Testis (tissue), 3 donors: ENCODE results near the gene KCNN4. TPM values are rescaled to one million over a fixed set of nuclear protein-coding genes. Genes with fewer than 3 reads are reported as not detected.

ENCODE experiments used
- DNase-seq: peaks from one replicate; pipeline ENCODE4 v3.0.0-alpha.2; 2019
- H3K27ac ChIP-seq, 2 donors: fragments of 200-600 bp; sonication (generic); one replicate each; pipeline ENCODE4 v1.5.1; 2019
- H3K27me3 ChIP-seq: fragments of 200-600 bp; sonication (generic); one replicate; pipeline ENCODE4 v1.5.1; 2019
- H3K36me3 ChIP-seq: fragments of 200-600 bp; sonication (generic); one replicate; pipeline ENCODE4 v1.5.1; 2017; ENCODE audit warnings: low read depth; ENCODE audit errors: missing control alignments
- H3K4me1 ChIP-seq: fragments of 200-600 bp; sonication (generic); one replicate; pipeline ENCODE4 v1.5.1; 2019
- H3K4me3 ChIP-seq, 2 donors: fragments of 200-600 bp; sonication (generic); one replicate each; pipeline ENCODE4 v1.5.1; 2017 to 2019
- H3K9me3 ChIP-seq: fragments of 200-600 bp; sonication (generic); one replicate; pipeline ENCODE4 v1.5.1; 2017
- POLR2A ChIP-seq: fragments of 450-650 bp; IDR thresholded peaks from one replicate; pipeline ENCODE4 v1.6.1; 2017; ENCODE audit warnings: antibody characterized with exemption, mild to moderate bottlenecking, moderate library complexity
- WGBS, 2 donors: methylation state at CpG; one replicate each; pipeline ENCODE4 v1.1.5; 2018; 5-methylcytosine and 5-hydroxymethylcytosine counted together
- intact Hi-C: fragments of 100-400 bp; cut with DNase I; formaldehyde crosslinking; loops from one replicate; pipeline ENCODE4 v1.15.1; 2023; ENCODE audit warnings: low total_unique reads
- polyA plus RNA-seq: library from polyadenylated mRNA; stranded (reverse); fragments of 350-450 nt; fragmentation: Illumina TruSeq; extraction: RNeasy Lipid Tissue Mini Kit (QIAGEN cat#74804); gene quantifications from one replicate; pipeline ENCODE4 v1.2.3, GENCODE V29; 2014; ENCODE audit warnings: low read depth, low replicate concordance; ENCODE audit not compliant: insufficient read depth
- total RNA-seq, 2 donors: library from RNA; depleted of rRNA; stranded (reverse); fragments of >200 nt; gene quantifications; one replicate each; pipeline ENCODE4 v1.2.3, GENCODE V29; 2016
- TF ChIP-seq, protein P1 (sequence below), 3 experiments: fragments of 450-650 bp in 2 of 3; fragments of 200-600 bp in 1 of 3; sonication (generic) in 1 of 3; IDR thresholded peaks; one replicate each; pipeline ENCODE4 v1.5.1; 2016 to 2019; ENCODE audit warnings: antibody characterized with exemption in 3 of 3, mild to moderate bottlenecking in 2 of 3, moderate library complexity in 1 of 3

The KCNN4 gene
- total and polyA plus RNA-seq, 3 donors from 2014 or later, result 2.3 to 4.6 (median 4.1) TPM

DNA sequence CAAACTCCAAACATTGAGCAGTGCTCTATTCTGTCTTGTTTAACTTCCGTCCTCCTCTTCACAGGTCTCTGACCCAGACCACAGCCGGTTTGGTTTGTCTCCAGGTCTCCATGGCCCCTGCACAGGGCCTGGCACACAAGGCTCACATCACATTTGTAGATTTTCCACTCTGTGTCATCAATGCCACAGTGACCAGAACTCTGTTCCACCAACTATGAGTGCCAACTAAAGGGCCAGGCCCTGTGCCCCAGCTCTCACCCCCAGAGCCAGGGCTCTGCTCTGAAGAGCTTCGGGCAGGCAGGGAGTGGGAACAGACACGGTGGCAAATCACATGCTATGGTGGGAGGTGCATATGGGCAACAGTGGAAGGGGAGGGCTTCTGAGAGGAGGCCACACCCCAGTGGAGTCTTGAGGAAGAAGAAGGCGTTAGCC lies 42.0 kb downstream of the KCNN4 start:
- Histone ChIP-seq H3K9me3 (no peaks in the 10 kb centered on the region), H3K4me1 (no peaks in the 10 kb centered on the region), H3K27ac (no peak overlapping the region), H3K36me3 (no peaks in the 10 kb centered on the region), H3K4me3 (no peak overlapping the region), H3K27me3 (no peaks in the 10 kb centered on the region)
- 69 to 84% methylated on average over 5 of the region's 5 CpGs for WGBS, 2 donors
- intact Hi-C loops, result no loop called here
- TF ChIP-seq, protein P1, sequence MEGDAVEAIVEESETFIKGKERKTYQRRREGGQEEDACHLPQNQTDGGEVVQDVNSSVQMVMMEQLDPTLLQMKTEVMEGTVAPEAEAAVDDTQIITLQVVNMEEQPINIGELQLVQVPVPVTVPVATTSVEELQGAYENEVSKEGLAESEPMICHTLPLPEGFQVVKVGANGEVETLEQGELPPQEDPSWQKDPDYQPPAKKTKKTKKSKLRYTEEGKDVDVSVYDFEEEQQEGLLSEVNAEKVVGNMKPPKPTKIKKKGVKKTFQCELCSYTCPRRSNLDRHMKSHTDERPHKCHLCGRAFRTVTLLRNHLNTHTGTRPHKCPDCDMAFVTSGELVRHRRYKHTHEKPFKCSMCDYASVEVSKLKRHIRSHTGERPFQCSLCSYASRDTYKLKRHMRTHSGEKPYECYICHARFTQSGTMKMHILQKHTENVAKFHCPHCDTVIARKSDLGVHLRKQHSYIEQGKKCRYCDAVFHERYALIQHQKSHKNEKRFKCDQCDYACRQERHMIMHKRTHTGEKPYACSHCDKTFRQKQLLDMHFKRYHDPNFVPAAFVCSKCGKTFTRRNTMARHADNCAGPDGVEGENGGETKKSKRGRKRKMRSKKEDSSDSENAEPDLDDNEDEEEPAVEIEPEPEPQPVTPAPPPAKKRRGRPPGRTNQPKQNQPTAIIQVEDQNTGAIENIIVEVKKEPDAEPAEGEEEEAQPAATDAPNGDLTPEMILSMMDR (IDR thresholded peaks at IDR 0.05), result no peak
- no peak for TF ChIP-seq POLR2A
- no peak for DNase-seq

DNA sequence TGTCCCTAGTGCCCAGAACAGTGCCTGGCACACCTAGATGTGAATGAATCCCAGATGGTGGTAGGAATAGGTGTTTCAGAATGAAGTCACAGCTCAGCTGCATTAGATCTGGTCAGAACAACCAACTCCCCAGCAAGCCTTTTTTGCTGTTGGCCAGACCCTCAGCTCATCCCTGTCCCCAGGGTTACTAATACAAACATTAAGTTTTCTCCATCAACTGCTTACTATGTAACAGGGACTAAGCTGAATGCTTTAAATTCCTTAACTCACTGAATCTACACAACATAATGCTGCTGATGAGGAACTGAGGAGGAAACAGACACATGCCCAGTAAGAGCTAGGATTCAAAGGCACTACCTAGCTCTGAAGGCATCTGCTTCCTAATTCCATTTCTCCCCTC lies 44.8 kb downstream of the KCNN4 start:
- DNase-seq, result no peak
- H3K4me3 ChIP-seq, result no peak overlapping the region
- no peaks in the 10 kb centered on the region for H3K4me1 ChIP-seq
- no peaks in the 10 kb centered on the region for H3K27me3 ChIP-seq
- H3K9me3 ChIP-seq, result no peaks in the 10 kb centered on the region
- intact Hi-C loops, result no loop called here
- no peak overlapping the region for H3K27ac ChIP-seq
- no peaks in the 10 kb centered on the region for H3K36me3 ChIP-seq
- no peak for TF ChIP-seq POLR2A
- TF ChIP-seq, protein P1 (IDR thresholded peaks at IDR 0.05), result no peak

DNA sequence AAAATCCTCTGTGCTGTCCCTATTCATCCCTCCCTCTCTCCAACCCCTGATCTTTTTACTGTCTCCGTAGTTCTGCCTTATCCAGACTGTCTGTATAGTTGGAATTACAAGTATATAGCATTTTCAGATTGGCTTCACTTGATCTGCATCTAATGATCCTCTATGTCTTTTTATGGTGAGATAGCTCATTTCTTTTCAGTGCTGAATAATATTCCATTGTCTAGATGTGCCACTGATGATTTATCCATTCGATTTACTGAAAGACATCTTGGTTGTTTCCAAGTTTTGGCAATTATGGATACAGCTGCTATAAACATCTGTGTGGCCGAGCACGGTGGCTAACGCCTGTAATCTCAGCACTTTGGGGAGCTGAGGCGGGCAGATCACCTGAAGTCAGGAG lies 45.8 kb downstream of the KCNN4 start:
- Histone ChIP-seq H3K36me3 (no peaks in the 10 kb centered on the region), H3K27me3 (no peaks in the 10 kb centered on the region), H3K9me3 (no peaks in the 10 kb centered on the region), H3K4me1 (no peaks in the 10 kb centered on the region), H3K27ac (no peak overlapping the region), H3K4me3 (no peak overlapping the region)
- intact Hi-C loops, result no loop called here
- TF ChIP-seq, protein P1 (IDR thresholded peaks at IDR 0.05), result no peak
- no peak for TF ChIP-seq POLR2A
- WGBS, 2 donors, result 98% methylated on average over 6 of the region's 6 CpGs
- DNase-seq, result no peak

DNA sequence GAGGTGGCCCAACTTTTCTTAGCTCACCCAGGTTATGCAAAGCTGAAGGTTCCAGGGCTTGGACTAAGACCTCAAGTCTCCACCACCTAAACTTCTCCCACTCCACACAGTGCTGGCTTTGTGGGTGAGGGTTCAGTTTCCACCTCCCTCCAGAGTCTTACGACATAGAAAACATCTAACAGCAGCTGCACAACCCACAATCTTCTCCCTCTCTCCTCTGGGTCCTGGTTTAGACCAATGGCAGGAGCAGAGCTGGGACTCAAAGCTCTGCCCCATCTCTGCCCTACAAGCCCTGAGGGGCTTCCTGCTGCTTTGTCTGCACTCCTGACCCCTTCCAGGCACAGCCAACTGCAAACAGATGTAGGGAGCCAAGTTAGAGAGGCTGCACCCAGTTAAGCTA lies 48.9 kb downstream of the KCNN4 start:
- Histone ChIP-seq H3K36me3 (no peaks in the 10 kb centered on the region), H3K9me3 (no peaks in the 10 kb centered on the region), H3K27ac (no peak overlapping the region), H3K4me3 (no peak overlapping the region), H3K4me1 (no peaks in the 10 kb centered on the region), H3K27me3 (no peaks in the 10 kb centered on the region)
- WGBS, 2 donors, result 77 to 87% methylated on average over 1 of the region's 1 CpG
- TF ChIP-seq POLR2A, result no peak
- TF ChIP-seq, protein P1 (IDR thresholded peaks at IDR 0.05), result no peak
- intact Hi-C loops, result no loop called here
- no peak for DNase-seq

DNA sequence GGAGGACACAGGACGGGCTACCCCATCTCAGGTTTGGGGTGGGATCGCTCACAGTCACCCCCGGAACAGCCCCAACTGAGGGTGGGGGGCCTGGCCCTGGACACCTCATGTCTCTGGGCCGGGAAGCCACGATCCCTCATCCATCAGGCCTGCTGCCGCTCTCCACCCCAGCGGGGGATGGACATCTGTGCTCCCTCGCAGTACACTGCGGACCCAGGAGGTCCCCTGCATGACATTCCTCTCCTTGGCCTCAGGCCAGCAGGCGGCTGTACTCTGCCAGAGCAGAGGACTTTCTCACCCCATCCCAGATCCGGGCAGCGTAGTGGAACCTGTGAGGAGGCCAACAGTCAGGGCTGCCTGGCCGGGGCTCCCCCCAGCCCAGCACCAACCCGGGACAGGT lies 49.4 kb downstream of the KCNN4 start:
- 75 to 82% methylated on average over 12 to 13 of the region's 14 CpGs for WGBS, 2 donors
- H3K27ac ChIP-seq, result no peak overlapping the region
- intact Hi-C loops, result no loop called here
- no peaks in the 10 kb centered on the region for H3K27me3 ChIP-seq
- no peak overlapping the region for H3K4me3 ChIP-seq
- H3K4me1 ChIP-seq, result no peaks in the 10 kb centered on the region
- DNase-seq, result no peak
- TF ChIP-seq, protein P1 (IDR thresholded peaks at IDR 0.05), result no peak
- no peak for TF ChIP-seq POLR2A
- H3K9me3 ChIP-seq, result no peaks in the 10 kb centered on the region
- H3K36me3 ChIP-seq, result no peaks in the 10 kb centered on the region
